ENCODE measurements around the gene CALB2. TPM values are rescaled to one million over a fixed set of nuclear protein-coding genes. Genes with fewer than 3 reads are reported as not detected.

The CALB2 gene
- total RNA-seq, 1 experiment from 2014 or later = 1.6 TPM

- peaks cover 8% of the 10 kb centered on the region for H3K4me1 Mint-ChIP-seq
- peaks cover 7% of the 10 kb centered on the region for H3K36me3 Mint-ChIP-seq
- CTCF ChIA-PET = no interaction called here
- POLR2A ChIA-PET = no interaction called here
- no peak for ATAC-seq
- peaks cover 12% of the 10 kb centered on the region for H3K27me3 Mint-ChIP-seq (ENCODE audit: low read depth)
- peaks cover 10% of the 10 kb centered on the region for H3K9me3 Mint-ChIP-seq
- DNase-seq (ENCODE audit: low spot score) = no peak
- no peak for TF ChIP-seq ETV6 (CRISPR knock-in tag; IDR thresholded peaks at IDR 0.05)
- TF ChIP-seq TCF7 (CRISPR knock-in tag; IDR thresholded peaks at IDR 0.05; ENCODE audit: low read depth) = no peak
- no peak for TF ChIP-seq ZNF263 (CRISPR knock-in tag; IDR thresholded peaks at IDR 0.05; ENCODE audit: low read depth)
- no peak for TF ChIP-seq USF1 (CRISPR knock-in tag; IDR thresholded peaks at IDR 0.05)
- TF ChIP-seq JUN (CRISPR knock-in tag; IDR thresholded peaks at IDR 0.05) = no peak
- no peak for TF ChIP-seq SP1 (CRISPR knock-in tag; conservative IDR thresholded peaks at IDR 0.05)
- no peak overlapping the region for H3K4me3 Mint-ChIP-seq
- H3K27ac Mint-ChIP-seq = no peak overlapping the region
These were observed 50.7 kb downstream of the CALB2 start for GRCh38 chr16:71409011-71409775.

- H3K27ac Mint-ChIP-seq = no peak overlapping the region
- peaks cover under 1% of the 10 kb centered on the region; the same call in 1 of the 2 replicates for H3K9me3 Mint-ChIP-seq
- POLR2A ChIA-PET = interaction anchor here (0.5 kb wide), 1 partner anchor 618 kb away, joined by 7 read pairs; no protein-coding TSS in a partner anchor
- DNase-seq (ENCODE audit: low spot score) = no peak
- H3K4me1 Mint-ChIP-seq = peaks cover 8% of the 10 kb centered on the region
- CTCF ChIA-PET = interaction anchor here (0.9 to 1.9 kb wide), 3 partner anchors 43 to 98 kb away, joined by 3 to 5 read pairs (median 3); no protein-coding TSS in a partner anchor
- no peak overlapping the region for H3K4me3 Mint-ChIP-seq
- no peak for ATAC-seq
- H3K36me3 Mint-ChIP-seq = no peaks in the 10 kb centered on the region
- peaks cover 7% of the 10 kb centered on the region for H3K27me3 Mint-ChIP-seq (ENCODE audit: low read depth)
- no peak for TF ChIP-seq ZBTB21 (CRISPR knock-in tag; IDR thresholded peaks at IDR 0.05; ENCODE audit: borderline replicate concordance)
- no peak for TF ChIP-seq FOXK1 (CRISPR knock-in tag; IDR thresholded peaks at IDR 0.05)
- TF ChIP-seq MLX (CRISPR knock-in tag; IDR thresholded peaks at IDR 0.05) = no peak
- no peak for TF ChIP-seq IRF2 (CRISPR knock-in tag; IDR thresholded peaks at IDR 0.05; ENCODE audit: borderline replicate concordance, low read depth)
- TF ChIP-seq RELA (CRISPR knock-in tag; IDR thresholded peaks at IDR 0.05; ENCODE audit: borderline replicate concordance) = no peak
- TF ChIP-seq SMAD3 (CRISPR knock-in tag; IDR thresholded peaks at IDR 0.05; ENCODE audit: borderline replicate concordance) = no peak
- TF ChIP-seq ZNF416 (CRISPR knock-in tag; IDR thresholded peaks at IDR 0.05) = no peak
- TF ChIP-seq TEAD4 (CRISPR knock-in tag; IDR thresholded peaks at IDR 0.05) = no peak
- TF ChIP-seq TP53 (CRISPR knock-in tag; IDR thresholded peaks at IDR 0.05) = no peak
These were observed 51.6 kb downstream of the CALB2 start for GRCh38 chr16:71410146-71410545.

- POLR2A ChIA-PET = interaction anchor here (1.1 kb wide), 1 partner anchor 9 kb away, joined by 3 read pairs; no protein-coding TSS in a partner anchor
- TF ChIP-seq GABPB1 (CRISPR knock-in tag; IDR thresholded peaks at IDR 0.05) (0 out of 2 replicates have a peak, but pooled peaks have one; percentile 10), NFYB (CRISPR knock-in tag; conservative IDR thresholded peaks at IDR 0.05; ENCODE audit: low read depth) (no peak), MAX (CRISPR knock-in tag; IDR thresholded peaks at IDR 0.05) (peak; percentile 27; the same call in 1 of the 2 replicates), CTCF (IDR thresholded peaks at IDR 0.05) (peak; percentile 87), HMGXB4 (CRISPR knock-in tag; IDR thresholded peaks at IDR 0.05) (0 out of 2 replicates have a peak, but pooled peaks have one; percentile 44), NFATC4 (CRISPR knock-in tag; IDR thresholded peaks at IDR 0.05) (no peak), ZNF138 (CRISPR knock-in tag; conservative IDR thresholded peaks at IDR 0.05) (0 out of 2 replicates have a peak, but pooled peaks have one; percentile 21), ZNF317 (CRISPR knock-in tag; IDR thresholded peaks at IDR 0.05; ENCODE audit: borderline replicate concordance, low read depth) (no peak), FOXP1 (CRISPR knock-in tag; IDR thresholded peaks at IDR 0.05; ENCODE audit: borderline replicate concordance) (0 out of 2 replicates have a peak, but pooled peaks have one; percentile 27)
- no peaks in the 10 kb centered on the region for H3K36me3 Mint-ChIP-seq
These were observed 54.0 kb downstream of the CALB2 start for GRCh38 chr16:71412270-71413160.

More at GRCh38 chr16:71412270-71413160, 54.0 kb downstream of the CALB2 start:
- H3K9me3 Mint-ChIP-seq = no peaks in the 10 kb centered on the region
- H3K27me3 Mint-ChIP-seq (ENCODE audit: low read depth) = peaks cover 7% of the 10 kb centered on the region
- CTCF ChIA-PET = interaction anchor here (0.6 to 3.9 kb wide), 66 partner anchors 10 to 697 kb away, joined by 3 to 76 read pairs (median 4); partner anchors contain the start of genes CALB2, CHST4, CMTR2 and ZNF19
- H3K27ac Mint-ChIP-seq = no peak overlapping the region
- DNase-seq (ENCODE audit: low spot score) (peak; percentile 87), ATAC-seq (peak; percentile 90)
- H3K4me1 Mint-ChIP-seq = peaks cover 8% of the 10 kb centered on the region
- H3K4me3 Mint-ChIP-seq = peak overlapping the region; percentile 70

All from WTC11 (cell line).